ENCODE data around the gene EDEM2. TPM values are rescaled to one million over a fixed set of nuclear protein-coding genes. Genes with fewer than 3 reads are reported as not detected.
"Not testable (repeated sequence)": the region's sequence is repeated elsewhere in the genome, so short reads cannot be mapped to it uniquely, and the experiment has no call there.

The EDEM2 gene
- total RNA-seq, 1 experiment from 2014 or later = 22.8 TPM

GRCh38 chr20:35150846-35151579 lies 3.9 kb upstream of the EDEM2 start:
- H3K27me3 ChIP-seq (ENCODE audit: insufficient read depth, low read length) = no peaks in the 10 kb centered on the region
- intact Hi-C loops (cut with micrococcal nuclease) = no loop called here
- RAD21 ChIA-PET (ENCODE audit: low non-redundant PET in 1 of 2, low total read pairs in 2 of 2, uncharacterized antibody in 2 of 2, unreplicated experiment in 2 of 2) = no interaction called here
- no peak for ATAC-seq
- H3K9me3 ChIP-seq (ENCODE audit: control insufficient read depth in 1 of 2, insufficient read depth in 1 of 2, low read depth in 1 of 2, low read length in 2 of 2) = no peaks in the 10 kb centered on the region
- no peak overlapping the region for H3K27ac ChIP-seq (ENCODE audit: low read depth, low read length)
- H3K4me3 ChIP-seq (replicated peaks in 1 of 2; ENCODE audit: low read depth in 1 of 2, low read length in 2 of 2) = no peak overlapping the region
- DNase-seq (ENCODE audit: low read depth, low spot score) = no peak
- POLR2A ChIA-PET = no interaction called here
- H2AFZ ChIP-seq (ENCODE audit: low read depth, low read length, poor library complexity, severe bottlenecking) = no peak overlapping the region
- peaks cover 3 to 11% of the 10 kb centered on the region in 2 experiments; a peak in 2 of 4 replicates for H3K4me1 ChIP-seq (ENCODE audit: control insufficient read depth in 1 of 2, insufficient read depth in 2 of 2, low read length in 2 of 2)
- H3K4me2 ChIP-seq (ENCODE audit: low read length) = no peak overlapping the region
- no TSS peak for BruUV-seq (replicated peaks)
- no peaks in the 10 kb centered on the region for H3K36me3 ChIP-seq (ENCODE audit: control insufficient read depth in 1 of 2, insufficient read depth in 2 of 2, low read length in 2 of 2)
- peaks cover 6% of the 10 kb centered on the region; the same call in 1 of the 2 replicates for H3K79me2 ChIP-seq (ENCODE audit: insufficient read depth, low read length)
- no peak overlapping the region for H3K9ac ChIP-seq (ENCODE audit: low read length)
- H4K20me1 ChIP-seq (ENCODE audit: insufficient read depth) = no peaks in the 10 kb centered on the region
- CTCF ChIA-PET = no interaction called here
- H3K9me2 ChIP-seq (ENCODE audit: insufficient read depth) = no peaks in the 10 kb centered on the region
- TF ChIP-seq CEBPB (IDR thresholded peaks at IDR 0.05; ENCODE audit: low read depth) (no peak), YY1 (IDR thresholded peaks at IDR 0.05; ENCODE audit: extremely low read depth, insufficient replicate concordance, low read depth, low read length) (no peak)

- H3K36me3 ChIP-seq (ENCODE audit: control insufficient read depth in 1 of 2, insufficient read depth in 2 of 2, low read length in 2 of 2); H3K9me2 ChIP-seq (ENCODE audit: insufficient read depth); RAD21 ChIA-PET (ENCODE audit: low non-redundant PET in 1 of 2, low total read pairs in 2 of 2, uncharacterized antibody in 2 of 2, unreplicated experiment in 2 of 2); DNase-seq (ENCODE audit: low read depth, low spot score); H3K27me3 ChIP-seq (ENCODE audit: insufficient read depth, low read length); H4K20me1 ChIP-seq (ENCODE audit: insufficient read depth); H3K79me2 ChIP-seq (ENCODE audit: insufficient read depth, low read length); H3K9me3 ChIP-seq (ENCODE audit: control insufficient read depth in 1 of 2, insufficient read depth in 1 of 2, low read depth in 1 of 2, low read length in 2 of 2): not testable (repeated sequence)
- CTCF ChIA-PET = interaction anchor here (0.7 to 3.5 kb wide), 9 partner anchors 19 to 274 kb away, joined by 3 to 29 read pairs (median 4); partner anchors contain the start of gene TRPC4AP
- peak overlapping the region; percentile 78 for H3K9ac ChIP-seq (ENCODE audit: low read length)
- POLR2A ChIA-PET = interaction anchor here (0.6 to 1.4 kb wide), 2 partner anchors 272 to 1688 kb away, joined by 3 to 4 read pairs; partner anchors contain the start of gene ACSS2
- peak; percentile 23 for ATAC-seq
- peak overlapping the region; percentile 77 to 98 for H3K4me3 ChIP-seq (replicated peaks in 1 of 2; ENCODE audit: low read depth in 1 of 2, low read length in 2 of 2)
- BruUV-seq (replicated peaks) = TSS peak; percentile 88
- peak overlapping the region; percentile 95 for H3K4me2 ChIP-seq (ENCODE audit: low read length)
- H3K27ac ChIP-seq (ENCODE audit: low read depth, low read length) = peak overlapping the region; percentile 78
- intact Hi-C loops (cut with micrococcal nuclease) = loop anchor here (5.0 kb wide), 1 partner anchor 55 kb away; the partner anchor contains the start of gene TRPC4AP
- H2AFZ ChIP-seq (ENCODE audit: low read depth, low read length, poor library complexity, severe bottlenecking) = peak overlapping the region; percentile 29
- H3K4me1 ChIP-seq (ENCODE audit: control insufficient read depth in 1 of 2, insufficient read depth in 2 of 2, low read length in 2 of 2) = peaks cover 3 to 12% of the 10 kb centered on the region in 2 experiments; a peak in 2 of 4 replicates
These were observed 487 bp upstream of the EDEM2 start for GRCh38 chr20:35147575-35148071.

Measured in HCT116 (cell line).